Stromal cell of bone marrow (primary cell): ENCODE results near the gene GCH1.

Source experiments
- DNase-seq: peaks from one replicate; pipeline ENCODE4 v3.0.0-alpha.2; 2012; ENCODE audit warnings: low read depth

GCH1 gene

GRCh38 chr14:54797556-54797955 is 105.1 kb downstream of the GCH1 start:
- no peak for DNase-seq

GRCh38 chr14:54796961-54797360 is 105.7 kb downstream of the GCH1 start:
- no peak for DNase-seq

- DNase-seq = no peak
Observed at GRCh38 chr14:54794796-54795195, 107.8 kb downstream of the GCH1 start.

- DNase-seq = no peak
Observed at GRCh38 chr14:54794159-54794558, 108.5 kb downstream of the GCH1 start.

GRCh38 chr14:54792288-54792687 is 110.3 kb downstream of the GCH1 start:
- no peak for DNase-seq
